ENCODE measurements around the gene SLC39A5.
"Not testable (repeated sequence)": the region's sequence is repeated elsewhere in the genome, so short reads cannot be mapped to it uniquely, and the experiment has no call there.

SLC39A5 gene

GRCh38 chr12:56278905-56279304 lies 49.1 kb downstream of the SLC39A5 start:
- no peak for DNase-seq (ENCODE audit: low spot score)

DNA sequence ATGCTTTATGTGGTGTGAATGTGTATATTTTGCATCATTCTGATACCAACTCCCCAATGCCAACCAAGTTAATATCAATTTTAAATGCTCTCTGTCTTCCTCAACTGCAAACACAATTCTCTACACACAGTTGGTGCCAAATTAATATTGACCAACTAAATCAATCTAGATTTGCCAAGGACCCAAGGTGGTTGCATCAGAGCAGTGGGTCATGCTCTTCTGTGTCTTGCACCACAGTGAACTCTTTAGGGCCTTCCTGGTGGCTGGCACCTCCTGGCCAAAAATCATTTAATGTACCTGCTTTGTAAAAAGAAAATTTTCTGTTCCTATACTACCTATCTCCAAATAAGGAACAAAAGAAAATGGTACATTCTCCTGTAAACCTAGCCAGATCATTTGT lies 51.0 kb downstream of the SLC39A5 start:
- DNase-seq (ENCODE audit: low spot score) = no peak

DNA sequence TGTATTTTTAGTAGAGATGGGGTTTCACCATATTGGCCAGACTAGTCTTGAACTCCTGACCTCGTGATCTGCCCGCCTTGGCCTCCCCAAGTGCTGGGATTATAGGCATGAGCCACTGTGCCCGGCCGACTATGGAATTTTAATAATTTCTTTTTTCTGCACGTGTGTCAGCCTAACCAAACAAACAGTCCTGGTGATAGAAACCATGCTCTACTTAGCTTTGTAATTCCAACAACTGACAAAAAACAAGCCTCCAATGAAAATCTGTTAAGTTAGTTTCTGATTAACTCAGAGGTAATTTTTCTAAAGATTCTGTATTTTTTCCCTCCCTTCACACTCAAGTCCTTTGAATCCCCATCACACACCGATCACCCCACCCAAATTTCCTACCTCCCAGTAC lies 52.2 kb downstream of the SLC39A5 start:
- DNase-seq (ENCODE audit: low spot score) = no peak

DNA sequence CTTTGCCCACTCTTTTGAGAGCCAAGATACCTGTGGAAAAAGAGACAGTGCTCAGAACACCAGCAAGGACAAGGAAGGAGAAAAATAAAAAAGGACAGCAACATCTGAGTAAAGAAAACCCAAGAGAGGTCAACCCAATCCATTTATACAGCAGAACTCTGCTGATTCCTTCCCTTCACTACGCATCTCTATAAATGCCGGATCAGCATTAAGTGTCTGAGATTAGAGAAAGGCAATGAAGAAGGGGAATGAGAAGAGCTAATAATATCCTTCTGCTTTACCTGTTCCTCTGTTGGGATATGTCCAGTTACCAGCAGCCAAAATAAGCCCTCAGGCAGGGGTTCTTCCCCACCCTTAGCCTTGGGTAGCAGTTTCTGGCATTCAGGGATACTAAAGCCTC lies 52.7 kb downstream of the SLC39A5 start:
- no peak for DNase-seq (ENCODE audit: low spot score)

DNA sequence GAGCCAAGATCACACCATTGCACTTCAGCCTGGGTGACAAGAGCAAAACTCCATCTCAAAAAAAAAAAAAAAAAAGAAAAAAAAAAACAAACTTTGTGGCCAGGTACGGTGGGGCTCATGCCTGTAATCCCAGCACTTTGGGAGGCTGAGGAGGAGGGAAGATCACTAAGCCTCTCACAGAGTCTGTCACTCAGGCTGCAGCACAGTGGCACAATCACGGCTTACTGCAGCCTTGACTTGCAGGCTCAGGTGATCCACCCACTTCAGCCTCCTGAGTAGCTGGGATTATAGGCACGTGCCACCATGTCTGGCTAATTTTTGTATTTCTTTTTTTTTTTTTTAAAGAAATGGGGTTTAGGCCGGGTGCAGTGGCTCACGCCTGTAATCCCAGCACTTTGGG lies 54.4 kb downstream of the SLC39A5 start:
- not testable (repeated sequence) for DNase-seq (ENCODE audit: low spot score)

GRCh38 chr12:56286044-56286830 lies 56.4 kb downstream of the SLC39A5 start:
- no peak for DNase-seq (ENCODE audit: low spot score)
